Tibial artery (tissue), 4 donors: ENCODE measurements around the gene ANKRD40CL.

Source experiments
- DNase-seq, 2 donors: peaks; one replicate each; pipeline ENCODE4 v3.0.0-alpha.2; 2019
- H3K27ac ChIP-seq, 2 donors: fragments of 200-600 bp; sonication (generic) in 1 of 2; 1 replicate in 1 of 2; 2 replicates in 1 of 2; pipeline ENCODE4 v1.5.1; 2018 to 2019; ENCODE audit warnings: mild to moderate bottlenecking in 1 of 2
- H3K27me3 ChIP-seq, 2 donors: fragments of 200-600 bp; sonication (generic) in 1 of 2; one replicate each; pipeline versions ENCODE4 v1.5.1 to v1.6.0; 2016 to 2019
- H3K36me3 ChIP-seq, 3 donors: fragments of 200-600 bp; sonication (generic) in 2 of 3; one replicate each; pipeline ENCODE4 v1.5.1; 2016 to 2019; ENCODE audit warnings: mild to moderate bottlenecking in 2 of 3
- H3K4me1 ChIP-seq, 4 donors: fragments of 200-600 bp; sonication (generic) in 2 of 4; 1 replicate in 3 of 4; 2 replicates in 1 of 4; pipeline ENCODE4 v1.5.1; 2016 to 2019
- H3K4me3 ChIP-seq, 2 donors: fragments of 200-600 bp; sonication (generic) in 1 of 2; 1 replicate in 1 of 2; 2 replicates in 1 of 2; pipeline ENCODE4 v1.5.1; 2018 to 2019; ENCODE audit warnings: mild to moderate bottlenecking in 2 of 2
- H3K9me3 ChIP-seq, 3 donors: fragments of 200-600 bp; sonication (generic) in 1 of 3; one replicate each; pipeline ENCODE4 v1.5.1; 2016 to 2019
- intact Hi-C: fragments of 100-400 bp; cut with DNase I; formaldehyde crosslinking; loops from one replicate; pipeline ENCODE4 v1.15.0; 2023; ENCODE audit warnings: low total_unique reads
- TF ChIP-seq, protein P1 (sequence below), 2 experiments: fragments of 200-600 bp in 1 of 2; fragments of 450-650 bp in 1 of 2; IDR thresholded peaks; one replicate each; pipeline ENCODE4 v1.5.1; 2017 to 2019; ENCODE audit warnings: antibody characterized with exemption in 2 of 2, mild to moderate bottlenecking in 1 of 2, moderate library complexity in 1 of 2

The ANKRD40CL gene

DNA sequence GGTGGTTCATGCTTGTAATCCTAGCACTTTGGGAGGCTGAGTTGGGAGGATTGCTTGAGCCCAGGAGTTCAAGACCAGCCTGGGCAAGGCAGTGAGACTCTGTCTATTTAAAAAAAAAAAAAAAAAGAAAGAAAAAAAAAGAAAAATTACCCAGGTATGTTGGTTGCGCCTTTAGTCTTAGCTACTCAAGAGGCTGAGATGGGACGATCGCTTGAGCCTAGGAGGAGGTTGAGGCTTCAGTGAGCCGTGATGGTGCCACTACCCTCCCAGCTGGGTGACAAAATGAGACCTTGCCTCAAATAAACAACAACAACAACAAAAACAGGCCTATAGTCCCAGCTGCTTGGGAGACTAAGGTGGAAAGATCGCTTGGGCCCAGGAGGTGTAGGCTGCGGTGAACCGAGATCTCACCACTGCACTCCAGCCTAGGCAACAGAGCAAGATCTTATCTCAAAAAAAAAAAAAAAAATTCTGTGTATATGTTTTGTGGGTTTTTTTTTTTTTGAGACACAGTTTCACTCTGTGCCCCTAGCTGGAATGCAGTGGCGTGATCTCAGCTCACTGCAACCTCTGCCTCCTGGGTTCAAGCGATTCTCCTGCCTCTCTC, 12.5 kb upstream of the ANKRD40CL start:
- H3K4me3 ChIP-seq, result no peak overlapping the region
- DNase-seq, result no peak
- H3K4me1 ChIP-seq, result peaks cover 0 to 12% (median 6%) of the 10 kb centered on the region in 4 donors
- TF ChIP-seq, protein P1, sequence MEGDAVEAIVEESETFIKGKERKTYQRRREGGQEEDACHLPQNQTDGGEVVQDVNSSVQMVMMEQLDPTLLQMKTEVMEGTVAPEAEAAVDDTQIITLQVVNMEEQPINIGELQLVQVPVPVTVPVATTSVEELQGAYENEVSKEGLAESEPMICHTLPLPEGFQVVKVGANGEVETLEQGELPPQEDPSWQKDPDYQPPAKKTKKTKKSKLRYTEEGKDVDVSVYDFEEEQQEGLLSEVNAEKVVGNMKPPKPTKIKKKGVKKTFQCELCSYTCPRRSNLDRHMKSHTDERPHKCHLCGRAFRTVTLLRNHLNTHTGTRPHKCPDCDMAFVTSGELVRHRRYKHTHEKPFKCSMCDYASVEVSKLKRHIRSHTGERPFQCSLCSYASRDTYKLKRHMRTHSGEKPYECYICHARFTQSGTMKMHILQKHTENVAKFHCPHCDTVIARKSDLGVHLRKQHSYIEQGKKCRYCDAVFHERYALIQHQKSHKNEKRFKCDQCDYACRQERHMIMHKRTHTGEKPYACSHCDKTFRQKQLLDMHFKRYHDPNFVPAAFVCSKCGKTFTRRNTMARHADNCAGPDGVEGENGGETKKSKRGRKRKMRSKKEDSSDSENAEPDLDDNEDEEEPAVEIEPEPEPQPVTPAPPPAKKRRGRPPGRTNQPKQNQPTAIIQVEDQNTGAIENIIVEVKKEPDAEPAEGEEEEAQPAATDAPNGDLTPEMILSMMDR (IDR thresholded peaks at IDR 0.05), result no peak
- no peaks in the 10 kb centered on the region for H3K27me3 ChIP-seq
- H3K36me3 ChIP-seq, result no peaks in the 10 kb centered on the region
- H3K9me3 ChIP-seq, result no peaks in the 10 kb centered on the region
- intact Hi-C loops, result loop anchor here (10.0 kb wide), 1 partner anchor 175 kb away; no protein-coding TSS in a partner anchor
- no peak overlapping the region for H3K27ac ChIP-seq

DNA sequence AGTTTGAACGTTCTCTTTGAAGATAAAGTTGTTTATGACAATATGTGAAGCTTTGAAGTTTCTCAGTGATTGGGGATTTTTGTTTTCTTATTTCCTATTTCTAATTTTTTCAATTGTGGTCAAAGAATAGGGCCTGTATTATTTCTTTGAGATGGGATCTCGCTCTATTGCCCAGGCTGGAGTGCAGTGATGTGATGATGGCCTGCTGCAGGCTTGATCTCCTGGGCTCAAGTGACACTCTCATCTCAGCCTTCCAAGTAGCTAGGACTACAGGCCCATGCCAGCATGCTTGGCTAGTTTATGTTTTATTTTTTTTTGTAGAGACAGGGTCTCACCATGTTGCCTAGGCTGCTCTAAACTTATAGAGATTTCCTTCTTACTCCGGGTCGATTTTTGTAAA, 11.7 kb upstream of the ANKRD40CL start:
- no peak overlapping the region for H3K27ac ChIP-seq
- no peak overlapping the region for H3K4me3 ChIP-seq
- DNase-seq, result no peak
- peaks cover 0 to 12% (median 6%) of the 10 kb centered on the region in 4 donors for H3K4me1 ChIP-seq
- H3K9me3 ChIP-seq, result no peaks in the 10 kb centered on the region
- TF ChIP-seq, protein P1 (IDR thresholded peaks at IDR 0.05), result no peak
- H3K27me3 ChIP-seq, result no peaks in the 10 kb centered on the region
- H3K36me3 ChIP-seq, result no peaks in the 10 kb centered on the region
- intact Hi-C loops, result no loop called here

DNA sequence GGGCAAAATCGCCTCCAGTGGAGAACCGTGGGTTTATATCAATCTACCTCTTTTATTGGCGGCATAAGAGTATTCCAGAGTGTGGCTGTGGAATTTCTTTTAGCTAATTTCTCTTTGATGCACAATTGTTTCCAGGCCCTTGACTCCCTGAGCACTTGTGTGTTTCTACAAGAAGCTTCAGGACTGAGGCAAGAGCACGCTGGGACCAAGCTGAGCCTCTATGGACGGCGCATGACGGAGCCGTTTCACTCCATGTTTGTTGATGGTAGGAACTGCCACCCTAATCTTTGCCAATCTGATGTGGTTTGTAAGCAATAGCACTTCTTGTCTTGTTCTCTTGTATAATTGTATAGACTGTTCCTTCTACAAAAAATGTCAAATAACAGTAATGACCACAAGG, 11.2 kb upstream of the ANKRD40CL start:
- H3K9me3 ChIP-seq, result no peaks in the 10 kb centered on the region
- intact Hi-C loops, result no loop called here
- TF ChIP-seq, protein P1 (IDR thresholded peaks at IDR 0.05), result no peak
- no peak overlapping the region for H3K4me3 ChIP-seq
- H3K27ac ChIP-seq, result no peak overlapping the region
- no peaks in the 10 kb centered on the region for H3K36me3 ChIP-seq
- no peak for DNase-seq
- H3K4me1 ChIP-seq, result peaks cover 0 to 12% (median 6%) of the 10 kb centered on the region in 4 donors
- H3K27me3 ChIP-seq, result no peaks in the 10 kb centered on the region

DNA sequence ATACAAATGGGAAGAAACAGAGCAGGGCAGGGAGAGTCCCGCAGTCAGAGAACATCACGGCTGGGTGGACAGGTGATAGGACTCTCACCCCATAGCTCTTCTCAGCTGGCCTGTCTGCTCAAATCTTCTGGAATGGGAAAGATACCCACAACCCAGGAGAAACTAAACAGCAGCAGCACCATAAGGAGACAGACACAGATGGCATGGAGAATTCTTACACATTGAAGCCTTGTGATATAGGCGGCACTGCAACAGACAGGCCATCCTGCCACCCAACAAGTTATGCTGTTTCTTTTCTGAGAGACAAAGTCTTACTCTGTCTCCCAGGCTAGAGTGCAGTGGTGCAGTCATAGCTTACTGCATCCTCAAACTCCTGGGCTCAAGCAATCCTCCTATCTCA, 8.6 kb upstream of the ANKRD40CL start:
- TF ChIP-seq, protein P1 (IDR thresholded peaks at IDR 0.05), result no peak
- Histone ChIP-seq H3K4me1 (peaks cover 0 to 2% (median under 1%) of the 10 kb centered on the region in 4 donors), H3K9me3 (no peaks in the 10 kb centered on the region), H3K36me3 (no peaks in the 10 kb centered on the region), H3K27ac (no peak overlapping the region), H3K27me3 (no peaks in the 10 kb centered on the region), H3K4me3 (no peak overlapping the region)
- intact Hi-C loops, result no loop called here
- DNase-seq, result no peak

DNA sequence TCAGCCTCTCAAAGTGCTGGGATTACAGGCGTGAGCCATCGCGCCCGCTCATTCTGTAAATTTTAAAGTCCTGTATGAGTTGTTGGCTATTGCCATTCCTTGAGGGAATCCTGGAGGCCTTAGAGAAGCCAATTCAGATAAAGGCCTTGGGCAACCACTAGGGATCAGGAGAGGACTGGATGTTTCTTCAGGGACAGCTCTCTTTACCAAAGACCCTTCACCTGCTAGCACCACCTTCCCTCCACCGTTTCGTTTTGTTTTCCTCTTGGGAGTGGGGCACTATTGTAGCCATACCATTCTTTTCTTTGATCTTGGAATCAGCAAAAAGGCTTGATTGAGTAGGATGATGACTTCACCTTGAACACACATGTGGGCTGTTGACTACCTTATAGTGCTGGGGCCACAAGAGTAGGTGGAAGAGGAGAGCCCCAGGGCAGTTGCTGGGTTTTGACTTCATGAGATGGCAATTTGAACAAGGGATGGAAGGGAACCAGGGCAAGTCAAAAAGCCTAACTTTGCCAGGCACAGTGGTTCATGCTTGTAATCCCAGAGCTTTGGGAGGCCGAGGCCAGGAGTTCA, 7.0 kb upstream of the ANKRD40CL start:
- no peaks in the 10 kb centered on the region for H3K27me3 ChIP-seq
- no peaks in the 10 kb centered on the region for H3K36me3 ChIP-seq
- intact Hi-C loops, result no loop called here
- no peak overlapping the region for H3K4me3 ChIP-seq
- no peaks in the 10 kb centered on the region for H3K9me3 ChIP-seq
- DNase-seq, result peak in 1 of 2 donors; percentile 35
- no peak overlapping the region for H3K27ac ChIP-seq
- TF ChIP-seq, protein P1 (IDR thresholded peaks at IDR 0.05), result no peak
- no peaks in the 10 kb centered on the region for H3K4me1 ChIP-seq
